SU-DHL-6 (cell line): Measurements from ENCODE around the gene PILRB.

Experiments
- CTCF ChIP-seq: fragments of 200-600 bp; sonication (generic); IDR thresholded peaks from one replicate; pipeline ENCODE4 v1.5.1; 2017; ENCODE audit warnings: antibody characterized with exemption, mild to moderate bottlenecking, low read length, moderate library complexity; ENCODE audit not compliant: insufficient read depth, poor library complexity, severe bottlenecking
- EZH2phosphoT487 ChIP-seq: fragments of 200-600 bp; sonication (generic), shearing (Covaris generic); conservative IDR thresholded peaks from 2 replicates; pipeline ENCODE4 v1.6.1; 2018; ENCODE audit warnings: mild to moderate bottlenecking, antibody characterized with exemption, low read length, moderate library complexity, mixed read lengths

GRCh38 chr7:100411101-100411500, 53.2 kb downstream of the PILRB start:
- TF ChIP-seq CTCF (no peak), EZH2phosphoT487 (no peak)
